Activated CD8-positive, alpha-beta T cell treated with anti-CD3 and anti-CD28 coated beads for 36 hours (primary cell): Measurements from ENCODE around the gene CD6. TPM values are rescaled to one million over a fixed set of nuclear protein-coding genes. Genes with fewer than 3 reads are reported as not detected.
A peak's percentile ranks its signal among the peaks of the same experiment; 100 is the strongest.

Experiments
- ATAC-seq: fragments of 200-7000 bp; cut with Tn5 transposase; one replicate; pipeline ENCODE4 v1.10.0; 2021; ENCODE audit warnings: mild to moderate bottlenecking, moderate library complexity
- CTCF ChIA-PET: fragments of 350-600 bp; sonication (Branson Sonifier 250); formaldehyde crosslinking; loops from one replicate; lab custom pipeline; 2021; ENCODE audit warnings: antibody characterized with exemption; lab: Charles Lee
- POLR2A ChIA-PET: fragments of 350-600 bp; sonication (Branson Sonifier 250); formaldehyde crosslinking; loops from one replicate; lab custom pipeline; 2021; ENCODE audit warnings: antibody characterized with exemption; lab: Charles Lee
- DNase-seq: peaks from one replicate; pipeline ENCODE4 v3.0.0-alpha.2; 2020
- H3K27ac Mint-ChIP-seq: one replicate; pipeline ENCODE4 v1.8.0; 2021; ENCODE audit warnings: mild to moderate bottlenecking, mixed read lengths
- H3K27me3 Mint-ChIP-seq: one replicate; pipeline ENCODE4 v1.8.0; 2021; ENCODE audit warnings: mixed read lengths
- H3K36me3 Mint-ChIP-seq: one replicate; pipeline ENCODE4 v1.8.0; 2021; ENCODE audit warnings: low read depth, mixed read lengths
- H3K4me1 Mint-ChIP-seq: one replicate; pipeline ENCODE4 v1.8.0; 2021; ENCODE audit warnings: low read depth, mixed read lengths
- H3K4me3 Mint-ChIP-seq: one replicate; pipeline ENCODE4 v1.8.0; 2021; ENCODE audit warnings: mild to moderate bottlenecking, moderate library complexity, mixed read lengths
- H3K9me3 Mint-ChIP-seq: one replicate; pipeline ENCODE4 v1.8.0; 2021; ENCODE audit warnings: mixed read lengths
- CTCF ChIP-seq: fragments of 200-600 bp; IDR thresholded peaks from one replicate; pipeline ENCODE4 v1.8.0; 2022; ENCODE audit warnings: antibody characterized with exemption, mild to moderate bottlenecking
- intact Hi-C: fragments of 100-400 bp; cut with micrococcal nuclease; formaldehyde crosslinking; loops from one replicate; pipeline ENCODE4 v1.10.0; 2022
- total RNA-seq, 2 experiments: library from RNA; stranded (reverse); gene quantifications; one replicate each; pipeline ENCODE4 v1.2.3, GENCODE V29; 2021

Gene CD6
- total RNA-seq, 2 experiments from 2014 or later = 196 to 201 TPM

- CTCF ChIA-PET = interaction anchor here (0.8 to 3.2 kb wide), 6 partner anchors 9 to 148 kb away, joined by 3 to 14 read pairs (median 4); partner anchors contain the start of gene CD6
- Mint-ChIP-seq H3K4me3 (peak overlapping the region; percentile 64), H3K36me3 (peaks cover 70% of the 10 kb centered on the region), H3K4me1 (peaks cover 95% of the 10 kb centered on the region), H3K27me3 (no peaks in the 10 kb centered on the region), H3K9me3 (no peaks in the 10 kb centered on the region), H3K27ac (peak overlapping the region; percentile 98)
- ATAC-seq (peak; percentile 2), DNase-seq (peak; percentile 70)
- TF ChIP-seq CTCF = no peak
- intact Hi-C loops = no loop called here
- POLR2A ChIA-PET = interaction anchor here (0.6 to 1.7 kb wide), 9 partner anchors 8 to 157 kb away, joined by 3 to 7 read pairs (median 3); no protein-coding TSS in a partner anchor
Measured at GRCh38 chr11:60982184-60982583, 10.7 kb downstream of the CD6 start.

DNA sequence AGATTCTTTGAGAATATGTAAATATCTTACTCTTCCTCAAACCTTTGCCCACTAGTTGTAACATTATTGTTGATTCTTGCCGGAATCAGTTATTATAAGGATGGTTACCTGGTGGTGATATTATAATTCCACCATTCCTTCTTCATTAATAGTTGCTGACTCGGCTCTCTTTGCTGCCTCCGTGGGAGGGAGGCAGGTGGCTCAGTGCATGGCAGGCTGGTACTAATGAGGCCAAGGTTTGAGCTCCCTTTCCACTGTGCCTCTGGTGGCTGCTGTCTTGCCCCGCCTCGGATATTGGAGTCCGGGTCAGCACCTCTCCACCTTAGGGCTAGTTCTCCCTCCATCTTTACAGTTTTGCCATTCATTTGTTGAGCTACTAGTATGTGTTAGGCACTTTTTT is 12.7 kb downstream of the CD6 start:
- CTCF ChIA-PET = interaction anchor here (0.7 to 0.9 kb wide), 2 partner anchors 176 to 401 kb away, joined by 3 read pairs; no protein-coding TSS in a partner anchor
- Mint-ChIP-seq H3K27ac (peak overlapping the region; percentile 98), H3K4me3 (peak overlapping the region; percentile 64), H3K9me3 (no peaks in the 10 kb centered on the region), H3K27me3 (no peaks in the 10 kb centered on the region), H3K4me1 (peaks cover 95% of the 10 kb centered on the region), H3K36me3 (peaks cover 71% of the 10 kb centered on the region)
- DNase-seq = no peak
- intact Hi-C loops = no loop called here
- ATAC-seq = no peak
- POLR2A ChIA-PET = interaction anchor here (0.7 to 5.1 kb wide), 4 partner anchors 10 to 106 kb away, joined by 3 to 23 read pairs (median 6); no protein-coding TSS in a partner anchor
- no peak for TF ChIP-seq CTCF

DNA sequence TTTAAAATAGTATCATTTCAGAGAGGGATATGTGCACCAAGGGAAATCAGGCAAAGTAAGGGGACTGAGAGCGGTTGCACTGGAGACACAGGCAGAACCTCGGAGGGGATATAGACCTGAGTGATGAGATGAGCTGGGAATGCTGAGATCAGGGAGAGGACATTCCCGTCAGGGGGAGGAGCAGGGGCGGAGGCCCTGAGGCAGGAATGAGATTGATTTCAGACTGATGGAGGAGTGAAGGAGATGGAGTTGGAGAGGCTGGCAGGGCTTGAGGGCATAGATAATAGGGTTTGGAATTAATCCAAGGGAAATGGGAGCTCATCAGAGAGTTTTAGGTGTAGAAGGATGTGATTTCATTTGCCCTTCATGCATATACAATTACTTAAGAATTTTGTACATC is 13.2 kb downstream of the CD6 start:
- Mint-ChIP-seq H3K4me3 (peak overlapping the region; percentile 64), H3K27ac (peak overlapping the region; percentile 98), H3K9me3 (no peaks in the 10 kb centered on the region), H3K36me3 (peaks cover 75% of the 10 kb centered on the region), H3K4me1 (peaks cover 97% of the 10 kb centered on the region), H3K27me3 (no peaks in the 10 kb centered on the region)
- TF ChIP-seq CTCF = no peak
- ChIA-PET POLR2A (interaction anchor here (0.7 to 5.1 kb wide), 4 partner anchors 9 to 105 kb away, joined by 3 to 23 read pairs (median 6); no protein-coding TSS in a partner anchor), CTCF (interaction anchor here (0.7 to 0.9 kb wide), 2 partner anchors 176 to 401 kb away, joined by 3 read pairs; no protein-coding TSS in a partner anchor)
- ATAC-seq (no peak), DNase-seq (no peak)
- intact Hi-C loops = loop anchor here (5.0 kb wide), 2 partner anchors 38 to 128 kb away; no protein-coding TSS in a partner anchor

GRCh38 chr11:60985501-60985900 is 14.0 kb downstream of the CD6 start:
- ChIA-PET CTCF (interaction anchor here (1.0 to 1.8 kb wide), 4 partner anchors 10 to 158 kb away, joined by 3 to 4 read pairs (median 3); partner anchors contain the start of gene CD5), POLR2A (interaction anchor here (1.0 to 5.1 kb wide), 12 partner anchors 9 to 134 kb away, joined by 3 to 23 read pairs (median 7); partner anchors contain the start of gene CD5)
- peaks cover 95% of the 10 kb centered on the region for H3K4me1 Mint-ChIP-seq
- peak overlapping the region; percentile 64 for H3K4me3 Mint-ChIP-seq
- no peak for ATAC-seq
- peaks cover 73% of the 10 kb centered on the region for H3K36me3 Mint-ChIP-seq
- intact Hi-C loops = loop anchor here (5.0 kb wide), 2 partner anchors 37 to 127 kb away; no protein-coding TSS in a partner anchor
- no peak for DNase-seq
- H3K27me3 Mint-ChIP-seq = no peaks in the 10 kb centered on the region
- H3K27ac Mint-ChIP-seq = peak overlapping the region; percentile 98
- no peaks in the 10 kb centered on the region for H3K9me3 Mint-ChIP-seq
- no peak for TF ChIP-seq CTCF
